Measurements from ENCODE around the gene SGO2. TPM values are rescaled to one million over a fixed set of nuclear protein-coding genes. Genes with fewer than 3 reads are reported as not detected.
"Not testable (repeated sequence)": the region's sequence is repeated elsewhere in the genome, so short reads cannot be mapped to it uniquely, and the experiment has no call there.

The SGO2 gene
- total RNA-seq, 1 experiment from 2014 or later = 10.8 TPM

- H3K4me3 ChIP-seq (ENCODE audit: insufficient read depth, low read depth, low read length) = no peak overlapping the region
- no peaks in the 10 kb centered on the region for H3K27me3 ChIP-seq (ENCODE audit: control insufficient read depth, insufficient read depth, low read length)
- DNase-seq = no peak
- no peaks in the 10 kb centered on the region for H3K36me3 ChIP-seq (replicated peaks; ENCODE audit: control insufficient read depth, insufficient read depth, low read length)
These were observed 66.5 kb downstream of the SGO2 start for GRCh38 chr2:200592406-200593075.

DNA sequence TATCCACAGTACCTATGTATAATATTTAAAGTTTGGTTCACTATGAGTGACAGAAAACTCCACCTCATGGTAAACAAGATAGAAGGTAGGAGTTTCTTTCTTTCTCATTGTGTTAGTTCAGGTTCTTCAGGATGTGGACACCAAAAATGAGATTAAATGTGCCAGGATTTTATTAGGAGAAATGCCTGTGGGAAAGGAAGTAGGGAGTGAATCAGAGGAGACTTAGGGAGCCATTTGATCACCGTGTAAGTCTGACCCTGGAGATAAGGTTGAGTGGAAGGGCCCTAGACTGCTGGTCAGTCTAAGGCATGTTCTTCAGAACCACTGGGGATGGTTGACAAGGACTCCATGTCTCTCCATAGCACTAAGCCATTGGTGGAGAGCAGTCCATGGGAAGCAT, 67.9 kb downstream of the SGO2 start:
- Histone ChIP-seq H3K27me3 (ENCODE audit: control insufficient read depth, insufficient read depth, low read length) (no peaks in the 10 kb centered on the region), H3K4me3 (ENCODE audit: insufficient read depth, low read depth, low read length) (no peak overlapping the region), H3K36me3 (replicated peaks; ENCODE audit: control insufficient read depth, insufficient read depth, low read length) (no peaks in the 10 kb centered on the region)
- DNase-seq = no peak

DNA sequence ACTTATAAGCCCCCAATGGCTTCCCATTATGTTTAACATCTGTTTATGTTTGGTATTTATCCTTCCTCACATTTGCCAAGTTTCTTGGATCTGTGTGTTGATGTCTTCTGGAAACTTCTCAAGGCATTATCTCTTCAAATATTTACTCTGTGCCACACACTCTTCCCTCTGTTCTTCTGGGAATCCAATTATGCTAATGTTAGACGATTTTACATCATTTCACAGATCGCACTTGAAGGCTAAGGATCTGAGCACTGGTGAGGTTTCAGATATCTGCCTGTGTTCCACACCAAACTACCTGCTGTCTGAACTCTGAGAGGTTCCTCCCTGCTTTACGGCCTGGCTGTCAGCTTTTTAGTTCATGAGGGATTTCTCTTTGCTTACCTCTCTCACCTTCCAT, 69.9 kb downstream of the SGO2 start:
- DNase-seq = no peak
- Histone ChIP-seq H3K4me3 (ENCODE audit: insufficient read depth, low read depth, low read length) (no peak overlapping the region), H3K27me3 (ENCODE audit: control insufficient read depth, insufficient read depth, low read length) (no peaks in the 10 kb centered on the region), H3K36me3 (replicated peaks; ENCODE audit: control insufficient read depth, insufficient read depth, low read length) (no peaks in the 10 kb centered on the region)

DNA sequence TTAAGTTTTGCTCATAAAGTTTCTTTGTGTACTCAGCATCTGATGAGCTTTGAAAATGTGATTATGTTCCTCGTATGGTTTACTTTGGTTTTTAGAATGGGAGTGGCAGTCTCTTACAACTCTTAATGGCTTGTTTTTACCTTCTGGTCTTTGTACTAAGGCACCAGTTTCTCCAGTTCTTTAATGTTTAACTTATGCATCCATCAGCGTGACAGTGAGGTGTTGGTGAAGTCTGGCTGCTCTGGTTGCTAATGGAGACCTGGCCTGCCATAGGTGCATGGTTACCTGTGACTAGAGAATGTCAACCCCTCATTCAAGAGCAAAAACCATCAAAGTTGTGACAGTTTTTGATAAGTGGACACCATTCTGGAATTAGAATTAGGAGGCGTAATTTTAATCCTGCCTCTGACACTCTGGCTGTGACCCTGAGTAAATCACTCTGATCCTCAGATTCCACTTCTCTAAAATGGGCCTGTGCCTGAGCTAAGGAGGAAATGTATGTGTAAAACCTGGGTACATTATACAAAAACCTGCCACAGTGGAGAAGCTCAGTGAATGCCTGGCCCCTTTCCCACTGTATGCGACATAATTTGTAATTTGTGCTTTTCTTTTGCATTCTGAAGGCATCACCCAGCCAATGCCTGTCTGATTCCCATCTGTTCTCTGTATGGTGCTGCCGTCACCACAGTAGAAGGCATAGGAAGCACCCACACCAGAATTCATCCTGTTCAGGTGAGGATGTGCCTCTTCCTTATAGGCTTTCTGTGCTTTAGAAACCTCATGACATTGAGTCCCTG, 71.0 kb downstream of the SGO2 start:
- Histone ChIP-seq H3K4me3 (ENCODE audit: insufficient read depth, low read depth, low read length) (no peak overlapping the region), H3K27me3 (ENCODE audit: control insufficient read depth, insufficient read depth, low read length) (no peaks in the 10 kb centered on the region), H3K36me3 (replicated peaks; ENCODE audit: control insufficient read depth, insufficient read depth, low read length) (no peaks in the 10 kb centered on the region)
- no peak for DNase-seq

GRCh38 chr2:200599206-200599605, 73.2 kb downstream of the SGO2 start:
- no peak for DNase-seq
- no peak overlapping the region for H3K4me3 ChIP-seq (ENCODE audit: insufficient read depth, low read depth, low read length)
- H3K27me3 ChIP-seq (ENCODE audit: control insufficient read depth, insufficient read depth, low read length) = no peaks in the 10 kb centered on the region
- no peaks in the 10 kb centered on the region for H3K36me3 ChIP-seq (replicated peaks; ENCODE audit: control insufficient read depth, insufficient read depth, low read length)

GRCh38 chr2:200600549-200601225, 74.7 kb downstream of the SGO2 start:
- no peak for DNase-seq
- Histone ChIP-seq H3K4me3 (ENCODE audit: insufficient read depth, low read depth, low read length) (no peak overlapping the region), H3K36me3 (replicated peaks; ENCODE audit: control insufficient read depth, insufficient read depth, low read length) (no peaks in the 10 kb centered on the region), H3K27me3 (ENCODE audit: control insufficient read depth, insufficient read depth, low read length) (no peaks in the 10 kb centered on the region)

- DNase-seq = no peak
- Histone ChIP-seq H3K36me3 (replicated peaks; ENCODE audit: control insufficient read depth, insufficient read depth, low read length) (no peaks in the 10 kb centered on the region), H3K4me3 (ENCODE audit: insufficient read depth, low read depth, low read length) (no peak overlapping the region), H3K27me3 (ENCODE audit: control insufficient read depth, insufficient read depth, low read length) (no peaks in the 10 kb centered on the region)
These were observed 76.6 kb downstream of the SGO2 start for GRCh38 chr2:200602584-200602983.

DNA sequence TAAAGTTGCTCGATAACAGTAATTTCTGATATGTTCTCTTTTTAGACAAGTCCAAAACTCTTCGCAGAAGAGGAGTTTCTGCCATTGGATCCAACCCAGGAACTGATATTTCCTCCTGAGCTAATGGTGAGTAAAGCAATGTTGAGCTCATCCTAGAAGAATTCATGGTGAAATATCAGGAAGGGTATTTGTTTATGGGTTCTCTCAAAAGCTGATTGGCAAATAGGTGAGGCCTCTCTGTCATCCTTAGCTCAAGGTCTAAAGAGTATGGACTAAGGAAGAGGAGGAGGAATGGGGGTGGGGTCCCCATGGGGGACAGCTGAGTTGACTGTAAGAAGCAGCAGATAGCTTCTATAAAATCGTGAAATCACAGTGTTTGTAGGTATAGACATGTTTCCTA, 78.0 kb downstream of the SGO2 start:
- H3K4me3 ChIP-seq (ENCODE audit: insufficient read depth, low read depth, low read length) = no peak overlapping the region
- no peaks in the 10 kb centered on the region for H3K27me3 ChIP-seq (ENCODE audit: control insufficient read depth, insufficient read depth, low read length)
- DNase-seq = no peak
- H3K36me3 ChIP-seq (replicated peaks; ENCODE audit: control insufficient read depth, insufficient read depth, low read length) = no peaks in the 10 kb centered on the region

DNA sequence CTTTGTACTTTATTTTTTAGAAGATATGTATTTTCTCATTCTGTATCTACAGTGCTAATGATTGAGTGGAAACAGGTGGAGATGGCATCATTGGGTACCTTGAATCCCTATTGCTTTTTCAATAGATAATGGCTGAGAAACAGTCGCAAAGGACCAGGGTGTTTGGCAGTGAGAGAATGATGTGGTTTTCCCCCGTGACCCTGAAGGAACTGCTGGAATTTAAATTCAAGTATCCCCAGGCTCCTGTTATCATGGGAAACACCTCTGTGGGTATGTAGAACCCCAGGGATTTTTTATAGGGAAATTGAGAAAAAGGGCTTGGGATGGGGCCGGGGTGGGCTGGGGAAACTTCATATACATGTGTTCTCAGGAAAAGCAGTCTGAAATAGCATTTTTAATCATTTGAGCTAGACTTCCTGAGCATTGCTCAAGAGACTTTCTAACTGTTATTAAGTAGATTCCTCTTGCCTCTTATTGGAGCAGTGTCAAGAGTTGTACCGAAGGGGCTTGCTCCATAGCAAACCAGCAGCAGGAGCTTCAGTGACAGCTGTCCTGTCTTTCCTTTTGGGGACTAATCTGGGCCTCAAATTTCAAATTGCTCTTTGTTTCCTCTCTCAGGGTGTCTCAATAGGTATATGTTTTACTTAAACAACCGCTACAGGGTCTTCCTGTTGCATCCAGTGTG, 78.7 kb downstream of the SGO2 start:
- H3K4me3 ChIP-seq (ENCODE audit: insufficient read depth, low read depth, low read length) = no peak overlapping the region
- H3K36me3 ChIP-seq (replicated peaks; ENCODE audit: control insufficient read depth, insufficient read depth, low read length) = no peaks in the 10 kb centered on the region
- no peaks in the 10 kb centered on the region for H3K27me3 ChIP-seq (ENCODE audit: control insufficient read depth, insufficient read depth, low read length)
- DNase-seq = no peak

GRCh38 chr2:200608341-200609027, 82.5 kb downstream of the SGO2 start:
- no peak overlapping the region for H3K4me3 ChIP-seq (ENCODE audit: insufficient read depth, low read depth, low read length)
- no peak for DNase-seq
- no peaks in the 10 kb centered on the region for H3K36me3 ChIP-seq (replicated peaks; ENCODE audit: control insufficient read depth, insufficient read depth, low read length)
- no peaks in the 10 kb centered on the region for H3K27me3 ChIP-seq (ENCODE audit: control insufficient read depth, insufficient read depth, low read length)

- no peaks in the 10 kb centered on the region for H3K27me3 ChIP-seq (ENCODE audit: control insufficient read depth, insufficient read depth, low read length)
- no peak overlapping the region for H3K4me3 ChIP-seq (ENCODE audit: insufficient read depth, low read depth, low read length)
- DNase-seq = no peak
- H3K36me3 ChIP-seq (replicated peaks; ENCODE audit: control insufficient read depth, insufficient read depth, low read length) = no peaks in the 10 kb centered on the region
These were observed 83.1 kb downstream of the SGO2 start for GRCh38 chr2:200609028-200609614.

DNA sequence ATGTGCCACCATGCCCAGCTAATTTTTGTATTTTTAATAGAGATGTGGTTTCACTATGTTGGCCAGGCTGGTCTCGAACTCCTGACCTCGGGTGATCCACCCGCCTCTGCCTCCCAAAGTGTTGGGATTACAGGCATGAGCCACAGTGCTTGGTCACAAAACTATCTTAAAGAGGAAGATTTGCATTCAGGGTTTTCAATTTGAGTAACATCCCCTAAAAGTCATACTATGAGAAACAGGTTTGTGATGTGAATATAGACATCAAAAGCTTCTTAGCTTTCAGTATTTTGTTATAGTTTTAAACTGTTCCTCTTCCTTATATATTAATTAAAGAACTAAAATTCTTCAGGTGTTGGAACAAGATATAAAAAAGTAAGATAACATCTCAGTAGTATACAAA, 84.2 kb downstream of the SGO2 start:
- not testable (repeated sequence) for H3K27me3 ChIP-seq (ENCODE audit: control insufficient read depth, insufficient read depth, low read length); H3K36me3 ChIP-seq (replicated peaks; ENCODE audit: control insufficient read depth, insufficient read depth, low read length); H3K4me3 ChIP-seq (ENCODE audit: insufficient read depth, low read depth, low read length); DNase-seq

DNA sequence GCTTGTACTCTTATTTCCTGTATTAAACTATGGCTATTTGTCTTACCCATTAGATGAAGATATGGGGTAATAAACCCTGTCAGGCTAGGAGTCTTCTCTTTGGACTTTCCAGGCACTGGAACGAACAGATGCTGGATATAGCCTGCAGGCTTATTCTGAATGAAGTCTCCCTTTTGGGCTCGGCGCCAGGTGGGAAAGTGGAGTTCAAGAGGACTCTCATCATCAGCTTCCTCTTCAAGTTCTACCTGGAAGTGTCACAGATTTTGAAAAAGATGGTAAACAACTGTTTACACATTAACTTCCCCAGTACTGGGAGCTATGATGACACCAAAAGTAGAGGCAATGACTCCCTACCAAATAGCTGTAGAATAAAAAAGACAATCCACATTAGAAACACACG, 87.7 kb downstream of the SGO2 start:
- no peaks in the 10 kb centered on the region for H3K36me3 ChIP-seq (replicated peaks; ENCODE audit: control insufficient read depth, insufficient read depth, low read length)
- H3K4me3 ChIP-seq (ENCODE audit: insufficient read depth, low read depth, low read length) = no peak overlapping the region
- no peak for DNase-seq
- no peaks in the 10 kb centered on the region for H3K27me3 ChIP-seq (ENCODE audit: control insufficient read depth, insufficient read depth, low read length)

DNA sequence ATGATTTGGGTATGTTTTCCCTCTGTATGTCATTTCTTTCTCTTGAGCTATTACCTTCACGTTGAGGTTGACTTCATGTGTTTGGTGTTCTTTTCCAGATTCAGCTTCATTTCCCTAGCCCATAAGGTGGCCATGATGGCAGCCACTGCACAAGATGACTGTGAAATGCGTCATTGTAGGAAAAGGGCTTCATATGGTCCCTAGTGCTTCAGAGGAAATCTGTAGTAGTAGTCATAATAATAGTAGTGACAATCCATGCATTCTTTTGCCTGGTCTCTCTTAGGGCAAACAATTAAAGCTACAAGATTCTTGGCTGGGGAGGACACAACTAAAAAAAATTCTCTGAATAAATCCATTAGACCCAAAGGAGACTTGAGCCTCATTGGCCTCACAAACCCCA, 88.2 kb downstream of the SGO2 start:
- DNase-seq = no peak
- no peaks in the 10 kb centered on the region for H3K36me3 ChIP-seq (replicated peaks; ENCODE audit: control insufficient read depth, insufficient read depth, low read length)

More for the DNA sequence above, 88.2 kb downstream of the SGO2 start:
- Histone ChIP-seq H3K4me3 (ENCODE audit: insufficient read depth, low read depth, low read length) (no peak overlapping the region), H3K27me3 (ENCODE audit: control insufficient read depth, insufficient read depth, low read length) (no peaks in the 10 kb centered on the region)
